ENCODE measurements around the gene KLK14.

Gene KLK14

DNA sequence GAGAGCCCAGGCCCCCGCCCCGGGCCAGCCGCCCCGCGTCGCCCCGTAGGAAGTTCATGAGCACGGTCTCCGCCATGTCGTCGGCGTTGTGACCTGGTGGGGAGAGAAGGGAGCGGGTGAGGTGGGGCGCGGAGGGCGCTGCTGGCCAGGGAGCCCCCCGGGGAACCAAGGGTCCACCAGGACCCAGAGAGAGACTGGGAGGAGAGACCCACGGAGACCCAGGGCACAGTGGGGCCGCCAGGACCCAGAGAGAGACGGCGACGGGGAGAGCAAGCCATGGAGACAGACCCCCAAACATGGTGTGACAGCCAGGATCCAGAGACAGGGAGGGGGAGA lies 16.3 kb upstream of the KLK14 start:
- no peak overlapping the region for H3K4me2 ChIP-seq (ENCODE audit: low read depth, low read length, poor library complexity, severe bottlenecking)

GRCh38 chr19:51098365-51099046 lies 15.8 kb upstream of the KLK14 start:
- no peak overlapping the region for H3K4me3 ChIP-seq (ENCODE audit: low read length, poor library complexity, severe bottlenecking)
- no peaks in the 10 kb centered on the region for H3K79me2 ChIP-seq (ENCODE audit: insufficient read depth, low read length)
- TF ChIP-seq, protein P1, sequence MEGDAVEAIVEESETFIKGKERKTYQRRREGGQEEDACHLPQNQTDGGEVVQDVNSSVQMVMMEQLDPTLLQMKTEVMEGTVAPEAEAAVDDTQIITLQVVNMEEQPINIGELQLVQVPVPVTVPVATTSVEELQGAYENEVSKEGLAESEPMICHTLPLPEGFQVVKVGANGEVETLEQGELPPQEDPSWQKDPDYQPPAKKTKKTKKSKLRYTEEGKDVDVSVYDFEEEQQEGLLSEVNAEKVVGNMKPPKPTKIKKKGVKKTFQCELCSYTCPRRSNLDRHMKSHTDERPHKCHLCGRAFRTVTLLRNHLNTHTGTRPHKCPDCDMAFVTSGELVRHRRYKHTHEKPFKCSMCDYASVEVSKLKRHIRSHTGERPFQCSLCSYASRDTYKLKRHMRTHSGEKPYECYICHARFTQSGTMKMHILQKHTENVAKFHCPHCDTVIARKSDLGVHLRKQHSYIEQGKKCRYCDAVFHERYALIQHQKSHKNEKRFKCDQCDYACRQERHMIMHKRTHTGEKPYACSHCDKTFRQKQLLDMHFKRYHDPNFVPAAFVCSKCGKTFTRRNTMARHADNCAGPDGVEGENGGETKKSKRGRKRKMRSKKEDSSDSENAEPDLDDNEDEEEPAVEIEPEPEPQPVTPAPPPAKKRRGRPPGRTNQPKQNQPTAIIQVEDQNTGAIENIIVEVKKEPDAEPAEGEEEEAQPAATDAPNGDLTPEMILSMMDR (conservative IDR thresholded peaks at IDR 0.05; ENCODE audit: low read length), result no peak
- H3K27me3 ChIP-seq (ENCODE audit: insufficient read depth, low read length, poor library complexity, severe bottlenecking), result no peaks in the 10 kb centered on the region
- H3K4me1 ChIP-seq (ENCODE audit: insufficient read depth, low read length, poor library complexity, severe bottlenecking), result no peaks in the 10 kb centered on the region
- no peaks in the 10 kb centered on the region for H3K9me3 ChIP-seq (ENCODE audit: insufficient read depth, low read depth, low read length)
- no peaks in the 10 kb centered on the region for H3K36me3 ChIP-seq (ENCODE audit: insufficient read depth, low read length)
- no peaks in the 10 kb centered on the region for H3F3A ChIP-seq (ENCODE audit: low read depth)
- no peak overlapping the region for H3K9ac ChIP-seq (ENCODE audit: low read depth, low read length, poor library complexity, severe bottlenecking)
- no peaks in the 10 kb centered on the region for H3K9me2 ChIP-seq (replicated peaks; ENCODE audit: low read depth, low read length)
- no peaks in the 10 kb centered on the region for H4K20me1 ChIP-seq (ENCODE audit: insufficient read depth, low read length, poor library complexity, severe bottlenecking)
- H3K4me2 ChIP-seq (ENCODE audit: low read depth, low read length, poor library complexity, severe bottlenecking), result no peak overlapping the region
- no peak overlapping the region for H2AFZ ChIP-seq (ENCODE audit: low read length)

More for the DNA sequence above, 16.3 kb upstream of the KLK14 start:
- H3K9me3 ChIP-seq (ENCODE audit: insufficient read depth, low read depth, low read length), result no peaks in the 10 kb centered on the region
- no peaks in the 10 kb centered on the region for H3K9me2 ChIP-seq (replicated peaks; ENCODE audit: low read depth, low read length)
- no peaks in the 10 kb centered on the region for H4K20me1 ChIP-seq (ENCODE audit: insufficient read depth, low read length, poor library complexity, severe bottlenecking)
- no peak overlapping the region for H3K9ac ChIP-seq (ENCODE audit: low read depth, low read length, poor library complexity, severe bottlenecking)
- no peak overlapping the region for H3K4me3 ChIP-seq (ENCODE audit: low read length, poor library complexity, severe bottlenecking)
- no peak for TF ChIP-seq EZH2phosphoT487 (IDR thresholded peaks at IDR 0.05; ENCODE audit: borderline replicate concordance)
- TF ChIP-seq, protein P1 (conservative IDR thresholded peaks at IDR 0.05; ENCODE audit: low read length), result no peak
- H3F3A ChIP-seq (ENCODE audit: low read depth), result no peaks in the 10 kb centered on the region
- no peaks in the 10 kb centered on the region for H3K79me2 ChIP-seq (ENCODE audit: insufficient read depth, low read length)
- no peaks in the 10 kb centered on the region for H3K36me3 ChIP-seq (ENCODE audit: insufficient read depth, low read length)
- no peak overlapping the region for H2AFZ ChIP-seq (ENCODE audit: low read length)
- H3K4me1 ChIP-seq (ENCODE audit: insufficient read depth, low read length, poor library complexity, severe bottlenecking), result no peaks in the 10 kb centered on the region
- H3K27me3 ChIP-seq (ENCODE audit: insufficient read depth, low read length, poor library complexity, severe bottlenecking), result no peaks in the 10 kb centered on the region

GRCh38 chr19:51097796-51098195 lies 15.1 kb upstream of the KLK14 start:
- Histone ChIP-seq H3K36me3 (ENCODE audit: insufficient read depth, low read length) (no peaks in the 10 kb centered on the region), H3K9me2 (replicated peaks; ENCODE audit: low read depth, low read length) (no peaks in the 10 kb centered on the region), H3K4me3 (ENCODE audit: low read length, poor library complexity, severe bottlenecking) (no peak overlapping the region), H2AFZ (ENCODE audit: low read length) (no peak overlapping the region), H3K4me1 (ENCODE audit: insufficient read depth, low read length, poor library complexity, severe bottlenecking) (no peaks in the 10 kb centered on the region), H3K79me2 (ENCODE audit: insufficient read depth, low read length) (no peaks in the 10 kb centered on the region), H3K9ac (ENCODE audit: low read depth, low read length, poor library complexity, severe bottlenecking) (no peak overlapping the region), H3K9me3 (ENCODE audit: insufficient read depth, low read depth, low read length) (no peaks in the 10 kb centered on the region), H4K20me1 (ENCODE audit: insufficient read depth, low read length, poor library complexity, severe bottlenecking) (no peaks in the 10 kb centered on the region), H3F3A (ENCODE audit: low read depth) (no peaks in the 10 kb centered on the region), H3K4me2 (ENCODE audit: low read depth, low read length, poor library complexity, severe bottlenecking) (no peak overlapping the region), H3K27me3 (ENCODE audit: insufficient read depth, low read length, poor library complexity, severe bottlenecking) (no peaks in the 10 kb centered on the region)
- no peak for TF ChIP-seq EZH2phosphoT487 (IDR thresholded peaks at IDR 0.05; ENCODE audit: borderline replicate concordance)
- TF ChIP-seq, protein P1 (conservative IDR thresholded peaks at IDR 0.05; ENCODE audit: low read length), result no peak

Data from Loucy (cell line).